ENCODE measurements around the gene ZNF331.

ZNF331 gene

GRCh38 chr19:53624771-53625545 is 87.0 kb downstream of the ZNF331 start:
- no peak for DNase-seq (ENCODE audit: insufficient read length, low spot score)
- FAIRE-seq: no peak

GRCh38 chr19:53626486-53626885 is 88.5 kb downstream of the ZNF331 start:
- FAIRE-seq (no peak), DNase-seq (ENCODE audit: insufficient read length, low spot score) (no peak)

- DNase-seq (ENCODE audit: insufficient read length, low spot score): no peak
- FAIRE-seq: no peak
Observed at GRCh38 chr19:53626976-53627375, 89.0 kb downstream of the ZNF331 start.

All from GM19239 (cell line).